Astrocyte (in vitro differentiated cells and primary cell): ENCODE results near the gene STT3B. TPM values are rescaled to one million over a fixed set of nuclear protein-coding genes. Genes with fewer than 3 reads are reported as not detected.

Source experiments
- DNase-seq: peaks from one replicate; pipeline ENCODE4 v3.0.0-alpha.2; 2010; ENCODE audit warnings: low read depth
- FAIRE-seq: peaks from 2 replicates; lab custom pipeline; 2011; peaks lifted over from hg19 to GRCh38; lab: Jason Lieb, UNC
- H2AFZ ChIP-seq: 2 replicates; pipeline ENCODE4 v1.6.0; 2012; ENCODE audit warnings: low read depth, low read length, inconsistent platforms
- H3K27ac ChIP-seq: 2 replicates; pipeline ENCODE4 v1.5.1; 2011; ENCODE audit warnings: low read depth, low read length, inconsistent platforms
- H3K27me3 ChIP-seq: 2 replicates; pipeline ENCODE4 v1.6.0; 2011; ENCODE audit warnings: low read length, inconsistent platforms; ENCODE audit not compliant: insufficient read depth
- H3K36me3 ChIP-seq: 2 replicates; pipeline ENCODE4 v1.5.1; 2011; ENCODE audit warnings: low read length, inconsistent platforms; ENCODE audit not compliant: insufficient read depth
- H3K4me1 ChIP-seq: 2 replicates; pipeline ENCODE4 v1.5.1; 2011; ENCODE audit warnings: low read length, inconsistent platforms; ENCODE audit not compliant: insufficient read depth
- H3K4me2 ChIP-seq: 2 replicates; pipeline ENCODE4 v1.6.0; 2012; ENCODE audit warnings: low read length, inconsistent platforms
- H3K4me3 ChIP-seq: 2 replicates; pipeline ENCODE4 v1.5.1; 2011; ENCODE audit warnings: low read depth, mild to moderate bottlenecking, low read length, inconsistent platforms; ENCODE audit not compliant: insufficient read depth
- H3K79me2 ChIP-seq: 2 replicates; pipeline ENCODE4 v1.6.0; 2012; ENCODE audit warnings: mild to moderate bottlenecking, low read length, inconsistent platforms; ENCODE audit not compliant: insufficient read depth
- H3K9ac ChIP-seq: 2 replicates; pipeline ENCODE4 v1.6.0; 2012; ENCODE audit warnings: mild to moderate bottlenecking, low read length, inconsistent platforms
- H3K9me3 ChIP-seq: 2 replicates; pipeline ENCODE4 v1.5.1; 2012; ENCODE audit warnings: low read depth, mild to moderate bottlenecking, low read length, inconsistent platforms; ENCODE audit not compliant: insufficient read depth
- H4K20me1 ChIP-seq: 2 replicates; pipeline ENCODE4 v1.6.0; 2012; ENCODE audit warnings: low read length, inconsistent platforms; ENCODE audit not compliant: insufficient read depth
- H3K27ac Mint-ChIP-seq: one replicate; pipeline ENCODE4 v1.8.0; 2021; ENCODE audit warnings: mild to moderate bottlenecking, mixed read lengths; ENCODE audit not compliant: unreplicated experiment
- H3K27me3 Mint-ChIP-seq: one replicate; pipeline ENCODE4 v1.8.0; 2021; ENCODE audit warnings: low read depth, mixed read lengths; ENCODE audit not compliant: unreplicated experiment
- H3K36me3 Mint-ChIP-seq: one replicate; pipeline ENCODE4 v1.8.0; 2021; ENCODE audit warnings: low read depth, mixed read lengths; ENCODE audit not compliant: unreplicated experiment
- H3K4me1 Mint-ChIP-seq: one replicate; pipeline ENCODE4 v1.8.0; 2021; ENCODE audit warnings: low read depth, mixed read lengths; ENCODE audit not compliant: unreplicated experiment
- H3K4me3 Mint-ChIP-seq: one replicate; pipeline ENCODE4 v1.8.0; 2021; ENCODE audit warnings: mild to moderate bottlenecking, moderate library complexity, mixed read lengths; ENCODE audit not compliant: unreplicated experiment
- H3K9me3 Mint-ChIP-seq: one replicate; pipeline ENCODE4 v1.8.0; 2021; ENCODE audit warnings: mild to moderate bottlenecking, mixed read lengths; ENCODE audit not compliant: unreplicated experiment
- EZH2 ChIP-seq: IDR thresholded peaks from 2 replicates; pipeline ENCODE4 v1.6.1; 2012; ENCODE audit warnings: mild to moderate bottlenecking, low read length, inconsistent platforms; ENCODE audit not compliant: insufficient read depth
- total RNA-seq: library from RNA; stranded (reverse); gene quantifications from 2 replicates; pipeline ENCODE4 v1.2.1, GENCODE V29; 2021
- TF ChIP-seq, protein P1 (sequence below): IDR thresholded peaks from 2 replicates; pipeline ENCODE4 v1.5.1; 2011; ENCODE audit warnings: low read depth, mild to moderate bottlenecking, inconsistent platforms, low read length, moderate library complexity; ENCODE audit not compliant: insufficient read depth

Gene STT3B
- total RNA-seq, 1 donor from 2014 or later, result 156 TPM

DNA sequence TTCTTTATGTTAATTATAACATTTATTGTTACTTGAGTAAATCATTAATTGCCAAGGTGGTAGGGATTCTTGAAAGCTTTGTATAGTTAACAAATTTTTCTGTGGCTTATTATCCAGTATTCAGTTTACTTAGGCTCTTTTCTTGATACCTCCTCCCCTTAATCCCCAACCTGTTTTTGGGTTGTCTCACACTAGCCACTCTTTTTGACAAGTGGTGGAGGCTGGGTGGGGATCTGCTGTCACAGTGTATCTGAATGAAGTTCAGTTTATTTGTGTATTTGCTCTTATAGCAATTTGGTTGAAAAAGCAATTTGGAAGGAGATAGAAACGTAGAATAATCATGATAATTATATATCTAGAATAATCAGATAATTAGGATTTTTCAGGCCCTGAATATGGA lies 43.8 kb downstream of the STT3B start:
- Histone ChIP-seq H3K9me3 (no peaks in the 10 kb centered on the region), H3K36me3 (peaks cover 3% of the 10 kb centered on the region), H3K27me3 (no peaks in the 10 kb centered on the region), H3K27ac (no peak overlapping the region), H3K4me1 (no peaks in the 10 kb centered on the region), H4K20me1 (peaks cover 60% of the 10 kb centered on the region), H3K9ac (no peak overlapping the region), H3K79me2 (peaks cover 88% of the 10 kb centered on the region), H2AFZ (no peak overlapping the region), H3K4me3 (no peak overlapping the region), H3K4me2 (no peak overlapping the region)
- Mint-ChIP-seq H3K36me3 (peaks cover under 1% of the 10 kb centered on the region), H3K27me3 (no peaks in the 10 kb centered on the region), H3K4me1 (peaks cover 12% of the 10 kb centered on the region), H3K9me3 (no peaks in the 10 kb centered on the region), H3K4me3 (no peak overlapping the region), H3K27ac (no peak overlapping the region)
- no peak for FAIRE-seq
- no peak for DNase-seq
- no peak for TF ChIP-seq EZH2
- TF ChIP-seq, protein P1, sequence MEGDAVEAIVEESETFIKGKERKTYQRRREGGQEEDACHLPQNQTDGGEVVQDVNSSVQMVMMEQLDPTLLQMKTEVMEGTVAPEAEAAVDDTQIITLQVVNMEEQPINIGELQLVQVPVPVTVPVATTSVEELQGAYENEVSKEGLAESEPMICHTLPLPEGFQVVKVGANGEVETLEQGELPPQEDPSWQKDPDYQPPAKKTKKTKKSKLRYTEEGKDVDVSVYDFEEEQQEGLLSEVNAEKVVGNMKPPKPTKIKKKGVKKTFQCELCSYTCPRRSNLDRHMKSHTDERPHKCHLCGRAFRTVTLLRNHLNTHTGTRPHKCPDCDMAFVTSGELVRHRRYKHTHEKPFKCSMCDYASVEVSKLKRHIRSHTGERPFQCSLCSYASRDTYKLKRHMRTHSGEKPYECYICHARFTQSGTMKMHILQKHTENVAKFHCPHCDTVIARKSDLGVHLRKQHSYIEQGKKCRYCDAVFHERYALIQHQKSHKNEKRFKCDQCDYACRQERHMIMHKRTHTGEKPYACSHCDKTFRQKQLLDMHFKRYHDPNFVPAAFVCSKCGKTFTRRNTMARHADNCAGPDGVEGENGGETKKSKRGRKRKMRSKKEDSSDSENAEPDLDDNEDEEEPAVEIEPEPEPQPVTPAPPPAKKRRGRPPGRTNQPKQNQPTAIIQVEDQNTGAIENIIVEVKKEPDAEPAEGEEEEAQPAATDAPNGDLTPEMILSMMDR, result no peak

DNA sequence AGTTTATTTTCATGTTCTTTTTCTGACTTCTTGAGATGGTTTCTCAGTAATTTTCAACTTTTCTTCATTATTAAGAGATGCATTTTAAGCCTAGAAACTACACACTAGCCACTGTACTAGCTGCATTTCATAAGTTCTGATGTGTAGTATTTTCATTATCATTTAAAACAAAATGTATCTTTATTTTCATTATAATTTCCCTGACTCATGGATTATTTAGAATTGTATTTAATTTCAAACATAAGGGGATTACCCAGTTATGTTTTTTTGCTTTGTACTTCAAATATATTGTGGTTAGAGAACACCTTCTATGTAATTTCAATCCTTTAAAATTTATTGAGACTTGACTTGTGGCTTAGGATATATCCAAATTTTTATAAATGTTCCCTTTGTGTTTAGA lies 44.5 kb downstream of the STT3B start:
- no peak for FAIRE-seq

DNA sequence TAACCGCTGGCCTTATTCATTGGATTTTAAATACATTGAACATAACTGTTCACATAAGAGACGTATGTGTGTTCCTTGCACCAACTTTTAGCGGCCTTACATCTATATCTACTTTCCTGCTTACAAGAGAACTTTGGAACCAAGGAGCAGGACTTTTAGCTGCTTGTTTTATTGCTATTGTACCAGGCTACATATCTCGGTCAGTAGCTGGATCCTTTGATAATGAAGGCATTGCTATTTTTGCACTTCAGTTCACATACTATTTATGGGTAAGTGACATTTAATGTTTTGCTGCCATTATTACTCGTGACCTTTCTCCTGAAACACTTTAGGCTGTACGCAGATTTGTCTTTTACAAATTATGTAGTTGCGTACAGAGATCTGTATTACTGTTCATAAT lies 47.1 kb downstream of the STT3B start:
- no peak overlapping the region for H3K4me3 ChIP-seq
- H3K27ac ChIP-seq, result no peak overlapping the region
- H3K4me3 Mint-ChIP-seq, result no peak overlapping the region
- H3K9ac ChIP-seq, result no peak overlapping the region
- DNase-seq (no peak), FAIRE-seq (no peak)
- TF ChIP-seq, protein P1, result no peak
- TF ChIP-seq EZH2, result no peak
- no peaks in the 10 kb centered on the region for H3K9me3 Mint-ChIP-seq
- no peaks in the 10 kb centered on the region for H3K9me3 ChIP-seq
- H3K4me1 Mint-ChIP-seq, result peaks cover 14% of the 10 kb centered on the region
- no peaks in the 10 kb centered on the region for H3K4me1 ChIP-seq
- H3K27me3 Mint-ChIP-seq, result no peaks in the 10 kb centered on the region
- no peaks in the 10 kb centered on the region for H3K27me3 ChIP-seq
- H4K20me1 ChIP-seq, result peaks cover 51% of the 10 kb centered on the region
- peaks cover 8% of the 10 kb centered on the region for H3K36me3 Mint-ChIP-seq
- peaks cover 87% of the 10 kb centered on the region for H3K79me2 ChIP-seq
- no peak overlapping the region for H3K27ac Mint-ChIP-seq
- no peak overlapping the region for H3K4me2 ChIP-seq
- H3K36me3 ChIP-seq, result peaks cover 3% of the 10 kb centered on the region
- H2AFZ ChIP-seq, result no peak overlapping the region

More for the DNA sequence above, 44.5 kb downstream of the STT3B start:
- H3K9me3 ChIP-seq, result no peaks in the 10 kb centered on the region
- no peak overlapping the region for H2AFZ ChIP-seq
- H3K79me2 ChIP-seq, result peaks cover 91% of the 10 kb centered on the region
- DNase-seq, result no peak
- no peaks in the 10 kb centered on the region for H3K27me3 ChIP-seq
- H3K9ac ChIP-seq, result no peak overlapping the region
- TF ChIP-seq EZH2, result no peak
- TF ChIP-seq, protein P1, result no peak
- no peaks in the 10 kb centered on the region for H3K27me3 Mint-ChIP-seq
- peaks cover 3% of the 10 kb centered on the region for H3K36me3 ChIP-seq
- H4K20me1 ChIP-seq, result peaks cover 65% of the 10 kb centered on the region
- H3K4me1 Mint-ChIP-seq, result peaks cover 15% of the 10 kb centered on the region
- H3K4me3 ChIP-seq, result no peak overlapping the region
- no peak overlapping the region for H3K4me2 ChIP-seq
- no peaks in the 10 kb centered on the region for H3K4me1 ChIP-seq
- H3K27ac Mint-ChIP-seq, result no peak overlapping the region
- H3K4me3 Mint-ChIP-seq, result no peak overlapping the region
- peaks cover 6% of the 10 kb centered on the region for H3K36me3 Mint-ChIP-seq
- no peaks in the 10 kb centered on the region for H3K9me3 Mint-ChIP-seq
- H3K27ac ChIP-seq, result no peak overlapping the region
